Activated CD8-positive, alpha-beta T cell treated with anti-CD3 and anti-CD28 coated beads for 36 hours (primary cell): ENCODE results near the gene CHODL. TPM values are rescaled to one million over a fixed set of nuclear protein-coding genes. Genes with fewer than 3 reads are reported as not detected.

Experiments used
- ATAC-seq: fragments of 200-7000 bp; cut with Tn5 transposase; one replicate; pipeline ENCODE4 v1.10.0; 2021; ENCODE audit warnings: mild to moderate bottlenecking, moderate library complexity
- CTCF ChIA-PET: fragments of 350-600 bp; sonication (Branson Sonifier 250); formaldehyde crosslinking; loops from one replicate; lab custom pipeline; 2021; ENCODE audit warnings: antibody characterized with exemption; lab: Charles Lee
- POLR2A ChIA-PET: fragments of 350-600 bp; sonication (Branson Sonifier 250); formaldehyde crosslinking; loops from one replicate; lab custom pipeline; 2021; ENCODE audit warnings: antibody characterized with exemption; lab: Charles Lee
- DNase-seq: peaks from one replicate; pipeline ENCODE4 v3.0.0-alpha.2; 2020
- H3K27ac Mint-ChIP-seq: one replicate; pipeline ENCODE4 v1.8.0; 2021; ENCODE audit warnings: mild to moderate bottlenecking, mixed read lengths
- H3K27me3 Mint-ChIP-seq: one replicate; pipeline ENCODE4 v1.8.0; 2021; ENCODE audit warnings: mixed read lengths
- H3K36me3 Mint-ChIP-seq: one replicate; pipeline ENCODE4 v1.8.0; 2021; ENCODE audit warnings: low read depth, mixed read lengths
- H3K4me1 Mint-ChIP-seq: one replicate; pipeline ENCODE4 v1.8.0; 2021; ENCODE audit warnings: low read depth, mixed read lengths
- H3K4me3 Mint-ChIP-seq: one replicate; pipeline ENCODE4 v1.8.0; 2021; ENCODE audit warnings: mild to moderate bottlenecking, moderate library complexity, mixed read lengths
- H3K9me3 Mint-ChIP-seq: one replicate; pipeline ENCODE4 v1.8.0; 2021; ENCODE audit warnings: mixed read lengths
- CTCF ChIP-seq: fragments of 200-600 bp; IDR thresholded peaks from one replicate; pipeline ENCODE4 v1.8.0; 2022; ENCODE audit warnings: antibody characterized with exemption, mild to moderate bottlenecking
- intact Hi-C: fragments of 100-400 bp; cut with micrococcal nuclease; formaldehyde crosslinking; loops from one replicate; pipeline ENCODE4 v1.10.0; 2022
- total RNA-seq, 2 experiments: library from RNA; stranded (reverse); gene quantifications; one replicate each; pipeline ENCODE4 v1.2.3, GENCODE V29; 2021

The CHODL gene
- not detected for total RNA-seq

- Mint-ChIP-seq H3K4me1 (no peaks in the 10 kb centered on the region), H3K27ac (no peak within 1 kb of the TSS), H3K9me3 (peaks cover 2% of the 10 kb centered on the region), H3K4me3 (no peak within 1 kb of the TSS), H3K27me3 (peaks cover 26% of the 10 kb centered on the region), H3K36me3 (no peaks in the 10 kb centered on the region)
- TF ChIP-seq CTCF, result no peak
- intact Hi-C loops, result no loop called here
- DNase-seq (no peak), ATAC-seq (no peak)
- ChIA-PET CTCF (no interaction called here), POLR2A (no interaction called here)
These were observed at the start of gene CHODL for GRCh38 chr21:18244671-18245463. CHODL (plus strand) TSS chr21:18244833; CDS start chr21:18245224, 391 bp downstream.

- Mint-ChIP-seq H3K9me3 (peaks cover 7% of the 10 kb centered on the region), H3K27me3 (no peaks in the 10 kb centered on the region), H3K27ac (no peak overlapping the region), H3K4me1 (no peaks in the 10 kb centered on the region), H3K36me3 (no peaks in the 10 kb centered on the region), H3K4me3 (no peak overlapping the region)
- intact Hi-C loops, result no loop called here
- TF ChIP-seq CTCF, result no peak
- ATAC-seq, result no peak
- POLR2A ChIA-PET, result no interaction called here
- no peak for DNase-seq
- CTCF ChIA-PET, result no interaction called here
These were observed 39.7 kb upstream of the CHODL start for GRCh38 chr21:18204931-18205330.

- no peaks in the 10 kb centered on the region for H3K4me1 Mint-ChIP-seq
These were observed 26.3 kb upstream of the CHODL start for GRCh38 chr21:18218331-18218730.

GRCh38 chr21:18220498-18220897, 24.1 kb upstream of the CHODL start:
- no peaks in the 10 kb centered on the region for H3K4me1 Mint-ChIP-seq
- no peak for DNase-seq
- TF ChIP-seq CTCF, result no peak
- intact Hi-C loops, result no loop called here
- no peak overlapping the region for H3K27ac Mint-ChIP-seq
- ATAC-seq, result no peak
- CTCF ChIA-PET, result no interaction called here
- H3K9me3 Mint-ChIP-seq, result peaks cover 27% of the 10 kb centered on the region
- no peak overlapping the region for H3K4me3 Mint-ChIP-seq
- H3K27me3 Mint-ChIP-seq, result no peaks in the 10 kb centered on the region
- POLR2A ChIA-PET, result no interaction called here
- H3K36me3 Mint-ChIP-seq, result no peaks in the 10 kb centered on the region

More at GRCh38 chr21:18218331-18218730, 26.3 kb upstream of the CHODL start:
- CTCF ChIA-PET, result no interaction called here
- no peak for ATAC-seq
- intact Hi-C loops, result no loop called here
- no peak for TF ChIP-seq CTCF
- H3K9me3 Mint-ChIP-seq, result peaks cover 29% of the 10 kb centered on the region
- DNase-seq, result no peak
- no peak overlapping the region for H3K4me3 Mint-ChIP-seq
- H3K27me3 Mint-ChIP-seq, result no peaks in the 10 kb centered on the region
- POLR2A ChIA-PET, result no interaction called here
- H3K36me3 Mint-ChIP-seq, result no peaks in the 10 kb centered on the region
- no peak overlapping the region for H3K27ac Mint-ChIP-seq

- intact Hi-C loops, result no loop called here
- no peak for DNase-seq
- no peaks in the 10 kb centered on the region for H3K27me3 Mint-ChIP-seq
- no peaks in the 10 kb centered on the region for H3K36me3 Mint-ChIP-seq
- ATAC-seq, result no peak
- ChIA-PET CTCF (no interaction called here), POLR2A (no interaction called here)
- no peaks in the 10 kb centered on the region for H3K4me1 Mint-ChIP-seq
- no peak overlapping the region for H3K4me3 Mint-ChIP-seq
- peaks cover 24% of the 10 kb centered on the region for H3K9me3 Mint-ChIP-seq
- no peak overlapping the region for H3K27ac Mint-ChIP-seq
- no peak for TF ChIP-seq CTCF
These were observed 22.3 kb upstream of the CHODL start for GRCh38 chr21:18222346-18222745.
